Measurements from ENCODE around the gene RARRES1. TPM values are rescaled to one million over a fixed set of nuclear protein-coding genes. Genes with fewer than 3 reads are reported as not detected.

Gene RARRES1
- total RNA-seq, 2 donors from 2014 or later, result 3.0 to 18.4 TPM

DNA sequence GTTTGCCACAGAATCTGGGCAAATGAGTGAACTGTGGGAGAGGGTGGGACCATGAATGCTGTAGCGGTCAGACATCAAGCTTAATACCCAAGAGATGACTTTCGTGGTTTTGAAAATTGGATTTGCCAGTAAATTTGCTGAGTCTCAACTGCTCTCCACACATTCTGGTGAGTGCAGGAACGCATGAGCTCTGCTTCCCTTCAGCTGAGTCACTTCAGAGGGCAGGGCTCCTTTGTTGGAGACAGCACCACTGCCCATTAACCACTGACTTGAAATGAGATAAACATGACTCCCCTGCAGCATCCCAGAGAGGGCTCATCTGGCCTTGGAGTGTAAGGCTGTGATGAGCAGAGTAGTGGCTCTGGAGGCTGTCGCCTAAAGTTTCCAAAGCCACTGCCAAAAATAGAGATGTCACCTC lies 22.6 kb downstream of the RARRES1 start:
- TF ChIP-seq, protein P1, sequence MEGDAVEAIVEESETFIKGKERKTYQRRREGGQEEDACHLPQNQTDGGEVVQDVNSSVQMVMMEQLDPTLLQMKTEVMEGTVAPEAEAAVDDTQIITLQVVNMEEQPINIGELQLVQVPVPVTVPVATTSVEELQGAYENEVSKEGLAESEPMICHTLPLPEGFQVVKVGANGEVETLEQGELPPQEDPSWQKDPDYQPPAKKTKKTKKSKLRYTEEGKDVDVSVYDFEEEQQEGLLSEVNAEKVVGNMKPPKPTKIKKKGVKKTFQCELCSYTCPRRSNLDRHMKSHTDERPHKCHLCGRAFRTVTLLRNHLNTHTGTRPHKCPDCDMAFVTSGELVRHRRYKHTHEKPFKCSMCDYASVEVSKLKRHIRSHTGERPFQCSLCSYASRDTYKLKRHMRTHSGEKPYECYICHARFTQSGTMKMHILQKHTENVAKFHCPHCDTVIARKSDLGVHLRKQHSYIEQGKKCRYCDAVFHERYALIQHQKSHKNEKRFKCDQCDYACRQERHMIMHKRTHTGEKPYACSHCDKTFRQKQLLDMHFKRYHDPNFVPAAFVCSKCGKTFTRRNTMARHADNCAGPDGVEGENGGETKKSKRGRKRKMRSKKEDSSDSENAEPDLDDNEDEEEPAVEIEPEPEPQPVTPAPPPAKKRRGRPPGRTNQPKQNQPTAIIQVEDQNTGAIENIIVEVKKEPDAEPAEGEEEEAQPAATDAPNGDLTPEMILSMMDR (IDR thresholded peaks at IDR 0.05), result no peak
- no peak for TF ChIP-seq POLR2A (IDR thresholded peaks at IDR 0.05)
- H3K27ac ChIP-seq, result no peak overlapping the region

GRCh38 chr3:158703566-158703965 lies 28.7 kb downstream of the RARRES1 start:
- Histone ChIP-seq H3K27me3 (no peaks in the 10 kb centered on the region), H3K9me3 (no peaks in the 10 kb centered on the region)
- WGBS, 2 donors, result 92 to 100% methylated on average over 1 of the region's 1 CpG

More for the DNA sequence above, 22.6 kb downstream of the RARRES1 start:
- H3K4me3 ChIP-seq, result no peak overlapping the region
- DNase-seq, result peak in 1 of 4 donors; percentile 39
- peak; percentile 38 for ATAC-seq
- no peaks in the 10 kb centered on the region for H3K36me3 ChIP-seq (replicated peaks in 1 of 2; ENCODE audit: insufficient read depth in 1 of 2, low read depth in 2 of 2)
- WGBS, 2 donors, result 68 to 85% methylated on average over 4 of the region's 4 CpGs
- H3K4me1 ChIP-seq, result no peaks in the 10 kb centered on the region
- intact Hi-C loops (cut with DNase I), result no loop called here
- H3K27me3 ChIP-seq, result no peaks in the 10 kb centered on the region
- H3K9me3 ChIP-seq, result no peaks in the 10 kb centered on the region

DNA sequence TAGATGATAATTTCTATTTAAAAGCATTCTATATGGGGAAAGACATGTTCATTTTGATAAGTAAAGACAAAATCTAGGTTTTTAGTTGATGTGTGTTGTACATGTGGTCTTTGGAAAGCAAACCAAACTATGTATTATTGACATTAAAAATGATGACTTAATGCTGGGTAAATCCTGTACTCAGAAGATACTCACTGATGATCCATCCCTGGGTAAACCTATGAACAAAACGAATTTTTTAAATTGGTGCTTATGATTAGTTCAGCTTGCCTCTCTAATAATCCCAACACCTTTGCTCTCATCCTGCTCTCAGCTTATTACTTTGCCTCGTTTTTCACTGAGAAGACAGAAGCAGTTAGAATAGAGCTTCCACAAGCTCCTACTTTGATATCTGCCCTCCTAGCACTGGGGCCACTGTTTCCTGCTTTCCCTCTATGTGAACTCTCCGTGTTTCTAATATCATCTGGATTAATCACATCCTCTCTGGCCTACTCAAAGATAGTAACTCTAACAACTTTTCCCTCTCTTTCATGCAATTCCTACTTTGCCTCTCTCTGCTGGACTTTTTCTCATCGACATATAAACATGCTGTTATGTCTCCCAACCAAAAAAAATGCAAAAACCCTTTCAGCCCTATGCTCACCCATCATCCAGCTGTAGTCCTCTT lies 29.3 kb downstream of the RARRES1 start:
- Histone ChIP-seq H3K27ac (no peak overlapping the region), H3K4me1 (no peaks in the 10 kb centered on the region), H3K27me3 (no peaks in the 10 kb centered on the region), H3K36me3 (replicated peaks in 1 of 2; ENCODE audit: insufficient read depth in 1 of 2, low read depth in 2 of 2) (no peaks in the 10 kb centered on the region), H3K4me3 (no peak overlapping the region), H3K9me3 (no peaks in the 10 kb centered on the region)
- intact Hi-C loops (cut with DNase I), result no loop called here
- WGBS, 2 donors, result 69 to 86% methylated on average over 4 of the region's 4 CpGs
- ATAC-seq (no peak), DNase-seq (no peak)
- TF ChIP-seq, protein P1 (IDR thresholded peaks at IDR 0.05), result no peak
- no peak for TF ChIP-seq POLR2A (IDR thresholded peaks at IDR 0.05)

More at GRCh38 chr3:158703566-158703965, 28.7 kb downstream of the RARRES1 start:
- Histone ChIP-seq H3K36me3 (replicated peaks in 1 of 2; ENCODE audit: insufficient read depth in 1 of 2, low read depth in 2 of 2) (no peaks in the 10 kb centered on the region), H3K4me1 (no peaks in the 10 kb centered on the region), H3K27ac (no peak overlapping the region), H3K4me3 (no peak overlapping the region)
- no peak for ATAC-seq
- DNase-seq, result no peak
- no peak for TF ChIP-seq POLR2A (IDR thresholded peaks at IDR 0.05)
- TF ChIP-seq, protein P1 (IDR thresholded peaks at IDR 0.05), result no peak
- intact Hi-C loops (cut with DNase I), result no loop called here

DNA sequence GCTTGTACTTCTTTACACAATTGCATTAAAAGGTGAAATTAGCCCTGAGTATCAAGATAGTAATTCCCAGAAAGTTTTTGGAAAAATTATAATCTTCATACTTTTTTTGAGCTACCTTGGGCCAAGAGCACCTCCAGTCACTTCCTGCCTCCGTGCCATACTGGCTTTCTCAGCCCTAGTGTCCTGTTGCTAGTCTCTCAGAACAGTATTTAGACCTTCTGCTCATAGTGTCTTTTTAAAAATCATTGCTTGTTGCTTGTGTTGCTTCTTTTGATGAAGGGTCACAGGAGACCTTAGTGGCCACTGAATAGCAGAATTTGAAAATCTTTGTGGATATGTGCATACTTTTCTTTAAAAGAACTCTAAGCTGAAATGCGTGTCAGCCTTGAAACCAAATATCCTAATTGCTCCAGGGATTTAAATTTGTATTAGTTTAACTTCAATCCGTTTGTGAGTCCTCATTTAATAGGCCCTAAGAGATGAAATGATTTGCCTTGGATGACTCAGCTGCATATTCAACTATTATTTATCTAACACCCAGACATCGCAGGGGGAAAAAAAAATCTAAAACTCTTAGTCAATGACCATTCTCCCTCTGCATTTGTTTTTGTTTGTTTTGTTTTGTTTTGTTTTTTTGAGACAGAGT lies 30.7 kb downstream of the RARRES1 start:
- ATAC-seq (no peak), DNase-seq (no peak)
- no peaks in the 10 kb centered on the region for H3K36me3 ChIP-seq (replicated peaks in 1 of 2; ENCODE audit: insufficient read depth in 1 of 2, low read depth in 2 of 2)
- no peaks in the 10 kb centered on the region for H3K27me3 ChIP-seq
- H3K4me3 ChIP-seq, result no peak overlapping the region
- no peak overlapping the region for H3K27ac ChIP-seq
- H3K4me1 ChIP-seq, result no peaks in the 10 kb centered on the region
- TF ChIP-seq POLR2A (IDR thresholded peaks at IDR 0.05), result no peak
- TF ChIP-seq, protein P1 (IDR thresholded peaks at IDR 0.05), result no peak
- no peaks in the 10 kb centered on the region for H3K9me3 ChIP-seq
- intact Hi-C loops (cut with DNase I), result no loop called here
- WGBS, 2 donors, result 86% methylated on average over 4 of the region's 4 CpGs
